Heart right ventricle (tissue), 16 donors: ENCODE measurements around the gene SYNPO2. TPM values are rescaled to one million over a fixed set of nuclear protein-coding genes. Genes with fewer than 3 reads are reported as not detected.
A peak's percentile ranks its signal among the peaks of the same experiment; 100 is the strongest.

ENCODE experiments used
- ATAC-seq, 8 donors: fragments of 200-7000 bp; cut with Tn5 transposase; one replicate each; pipeline ENCODE4 v1.9.1; 2020; ENCODE audit warnings: mild to moderate bottlenecking in 8 of 8, moderate library complexity in 8 of 8, moderate number of reproducible peaks in 1 of 8
- DNase-seq, 2 donors: peaks; one replicate each; pipeline ENCODE4 v3.0.0-alpha.2; 2020
- H3K27ac ChIP-seq, 10 donors: fragments of 200-600 bp; sonication (generic) in 2 of 10; one replicate each; pipeline versions ENCODE4 v1.5.0 to v1.8.0; 2020 to 2022; ENCODE audit warnings: mild to moderate bottlenecking in 3 of 10
- H3K27me3 ChIP-seq, 7 donors: fragments of 200-600 bp; one replicate each; pipeline ENCODE4 v1.8.0; 2021 to 2022; ENCODE audit warnings: mild to moderate bottlenecking in 2 of 7
- H3K36me3 ChIP-seq, 9 donors: fragments of 200-600 bp; sonication (generic) in 1 of 9; one replicate each; pipeline versions ENCODE4 v1.5.0 to v1.8.0; 2020 to 2022; ENCODE audit warnings: mild to moderate bottlenecking in 2 of 9
- H3K4me1 ChIP-seq, 9 donors: fragments of 200-600 bp; sonication (generic) in 1 of 9; one replicate each; pipeline versions ENCODE4 v1.5.0 to v1.8.0; 2020 to 2022; ENCODE audit warnings: mild to moderate bottlenecking in 4 of 9
- H3K4me3 ChIP-seq, 10 donors: fragments of 200-600 bp; sonication (generic) in 2 of 10; one replicate each; pipeline versions ENCODE4 v1.5.0 to v1.8.0; 2020 to 2022; ENCODE audit warnings: mild to moderate bottlenecking in 7 of 10, moderate library complexity in 2 of 10
- H3K9me3 ChIP-seq, 11 donors: fragments of 200-600 bp in 10 of 11; sonication (generic) in 2 of 11; one replicate each; pipeline versions ENCODE4 v1.5.0 to v1.8.0; 2013 to 2022; ENCODE audit warnings: mild to moderate bottlenecking in 2 of 11, control low read depth in 1 of 11, moderate library complexity in 1 of 11
- WGBS, 2 donors: extraction: QIAGEN DNeasy Blood & Tissue Kit; methylation state at CpG; one replicate each; pipeline ENCODE4 v1.1.7; 2013; ENCODE audit warnings: inconsistent platforms in 1 of 2; 5-methylcytosine and 5-hydroxymethylcytosine counted together
- intact Hi-C, 10 donors: fragments of 100-400 bp; cut with DNase I; formaldehyde crosslinking; loops; one replicate each; pipeline versions ENCODE4 v1.11.1 to v1.14.2; 2022
- polyA plus RNA-seq, 2 donors: library from polyadenylated mRNA; stranded (reverse); fragments of 200-250 nt; gene quantifications; one replicate each; pipeline ENCODE4 v1.2.3, GENCODE V29; 2013
- total RNA-seq, 10 donors: library from RNA; stranded (reverse); fragmentation: NEBNext Ultra II Directional in 3 of 10; extraction: Animal tissue kit (Norgen Biotek cat#: 25700) in 3 of 10; gene quantifications; one replicate each; pipeline versions ENCODE4 v1.2.1 to v1.2.4, GENCODE V29; 2021 to 2023
- TF ChIP-seq, protein P1 (sequence below), 9 donors: fragments of 200-600 bp; sonication (generic) in 2 of 9; IDR thresholded peaks; one replicate each; pipeline versions ENCODE4 v1.5.0 to v1.8.0; 2021 to 2022; ENCODE audit warnings: antibody characterized with exemption in 9 of 9, mild to moderate bottlenecking in 5 of 9, moderate library complexity in 1 of 9
- donor health status: Arrhythmogenic right ventricular cardiomyopathy.
- donor health status: ischemic (EF 13 %, LVEDD 7.1; RV severe dilation, severe dysfunction).
- donor health status: healthy with polysubstance abuse.
- donor health status: DM: no; HTN: yes; CAD: no.
- donor health status: DM: no; HTN: no; CAD: no.
- donor health status: ischemic (EF 25% LVEDD 6.9; RV normal size, moderate dysfunction).
- donor health status: ischemic (EF 25% LVEDD 5.7; RV mildly dilated, moderate dysfunction).
- donor health status: healthy.
- donor health status: DM: yes; HTN: yes; CAD: no.
- donor health status: Ischemic cardiomyopathy.
- donor health status: ischemic (EF 35%, LVEDD 5.7; RV mildly dilated, moderate dysfunction).
- donor health status: nonischemic (EF 11% LVEDD 7.7; RV severe dilation, severe dysfunction).
- donor health status: DM: yes; HTN: yes; CAD: no.
- donor health status: PGD.
- donor health status: ischemic (EF 29% LVEDD 5.4; RV normal size, mild dysfunction).
- donor health status: nonischemic (EF 23%, LVEDD 6.1; RV moderate dilation, normal function).

Gene SYNPO2
- total and polyA plus RNA-seq, 12 donors: 27.5 to 405 (median 244) TPM

DNA sequence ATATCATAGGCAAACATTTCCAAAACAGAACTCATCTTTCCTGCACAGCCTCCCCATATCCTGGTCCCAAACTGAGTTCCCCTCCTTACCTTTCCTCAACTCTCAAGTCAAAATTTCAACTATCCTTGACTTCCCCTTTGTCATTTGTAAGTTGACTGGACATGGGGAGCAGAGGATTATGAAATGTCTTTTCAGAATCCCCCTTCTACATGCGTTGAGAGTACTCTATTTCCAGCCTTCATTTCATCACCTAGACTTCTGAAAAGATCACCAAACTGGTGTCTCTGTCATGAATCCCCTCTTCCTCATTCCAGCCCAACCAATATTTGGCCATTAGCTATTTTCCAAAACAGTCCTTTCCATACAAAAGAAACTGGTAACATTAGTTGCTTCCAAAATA, 95.2 kb downstream of the SYNPO2 start:
- Histone ChIP-seq H3K4me3 (no peak overlapping the region), H3K9me3 (no peaks in the 10 kb centered on the region), H3K4me1 (peaks cover 23 to 93% (median 65%) of the 10 kb centered on the region in 9 donors), H3K27ac (peak overlapping the region in 9 of 10 donors; percentile 7 to 78 (median 51)), H3K36me3 (no peaks in the 10 kb centered on the region), H3K27me3 (no peaks in the 10 kb centered on the region)
- DNase-seq: no peak
- no peak for ATAC-seq
- TF ChIP-seq, protein P1, sequence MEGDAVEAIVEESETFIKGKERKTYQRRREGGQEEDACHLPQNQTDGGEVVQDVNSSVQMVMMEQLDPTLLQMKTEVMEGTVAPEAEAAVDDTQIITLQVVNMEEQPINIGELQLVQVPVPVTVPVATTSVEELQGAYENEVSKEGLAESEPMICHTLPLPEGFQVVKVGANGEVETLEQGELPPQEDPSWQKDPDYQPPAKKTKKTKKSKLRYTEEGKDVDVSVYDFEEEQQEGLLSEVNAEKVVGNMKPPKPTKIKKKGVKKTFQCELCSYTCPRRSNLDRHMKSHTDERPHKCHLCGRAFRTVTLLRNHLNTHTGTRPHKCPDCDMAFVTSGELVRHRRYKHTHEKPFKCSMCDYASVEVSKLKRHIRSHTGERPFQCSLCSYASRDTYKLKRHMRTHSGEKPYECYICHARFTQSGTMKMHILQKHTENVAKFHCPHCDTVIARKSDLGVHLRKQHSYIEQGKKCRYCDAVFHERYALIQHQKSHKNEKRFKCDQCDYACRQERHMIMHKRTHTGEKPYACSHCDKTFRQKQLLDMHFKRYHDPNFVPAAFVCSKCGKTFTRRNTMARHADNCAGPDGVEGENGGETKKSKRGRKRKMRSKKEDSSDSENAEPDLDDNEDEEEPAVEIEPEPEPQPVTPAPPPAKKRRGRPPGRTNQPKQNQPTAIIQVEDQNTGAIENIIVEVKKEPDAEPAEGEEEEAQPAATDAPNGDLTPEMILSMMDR (IDR thresholded peaks at IDR 0.05): no peak
- intact Hi-C loops: loop anchor here in 9 of 10 donors (5.0 to 10.0 kb wide), 16 partner anchors 43 to 303 kb away; partner anchors contain the start of genes USP53 (in 2 of the 9) and MYOZ2 (in 1 of the 9)
- WGBS, 2 donors: 43 to 44% methylated on average over 1 of the region's 1 CpG

DNA sequence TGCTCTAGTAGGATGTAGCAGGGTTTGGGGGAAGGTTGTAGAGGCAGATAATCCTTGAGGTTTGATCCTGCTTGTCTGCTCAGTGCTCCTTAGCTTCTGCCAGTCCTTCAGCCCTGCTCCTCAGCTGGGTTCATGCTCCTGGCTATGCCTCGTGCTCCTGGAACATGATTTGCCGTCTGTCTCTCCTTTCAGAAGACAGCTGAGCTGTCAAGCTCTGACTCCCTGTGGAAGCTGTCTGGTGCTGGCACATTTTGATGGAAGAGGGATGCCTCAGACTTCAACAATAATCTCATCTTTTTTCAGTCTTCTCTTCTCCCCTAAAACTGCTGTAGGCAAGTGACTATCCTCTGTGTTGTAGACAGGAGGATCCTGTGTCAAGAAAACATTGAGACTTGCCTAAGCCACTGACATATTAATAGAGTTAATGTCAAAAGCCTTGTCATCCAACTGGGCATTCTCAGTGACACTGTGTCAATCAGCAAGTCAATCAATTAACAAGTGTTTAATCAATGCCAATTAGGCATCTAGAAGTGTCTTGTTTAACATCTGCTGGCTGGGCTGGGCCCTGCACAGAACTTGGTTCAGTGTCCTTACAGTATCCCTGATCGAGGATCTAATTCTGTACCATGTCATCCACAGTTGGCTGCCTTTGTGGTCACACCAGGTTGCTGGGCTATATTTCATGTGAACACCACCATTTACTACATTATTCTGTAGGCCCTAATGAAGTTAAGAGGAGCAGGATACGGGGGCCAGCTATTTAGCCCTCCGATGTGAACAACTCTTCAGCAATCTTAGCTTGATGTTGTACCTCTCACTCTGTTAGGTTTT, 96.7 kb downstream of the SYNPO2 start:
- Histone ChIP-seq H3K27ac (peak overlapping the region in 8 of 10 donors; percentile 27 to 78 (median 54)), H3K4me3 (no peak overlapping the region), H3K36me3 (no peaks in the 10 kb centered on the region), H3K27me3 (no peaks in the 10 kb centered on the region), H3K4me1 (peaks cover 23 to 97% (median 70%) of the 10 kb centered on the region in 9 donors), H3K9me3 (no peaks in the 10 kb centered on the region)
- TF ChIP-seq, protein P1 (IDR thresholded peaks at IDR 0.05): no peak
- DNase-seq (no peak), ATAC-seq (peak in 3 of 8 donors; percentile 5 to 39 (median 8))
- intact Hi-C loops: loop anchor here in 5 of 10 donors (5.0 to 10.0 kb wide), 8 partner anchors 47 to 299 kb away; partner anchors contain the start of genes MYOZ2 (in 1 of the 5) and USP53 (in 1 of the 5)
- WGBS, 2 donors: 71 to 75% methylated on average over 5 of the region's 5 CpGs

DNA sequence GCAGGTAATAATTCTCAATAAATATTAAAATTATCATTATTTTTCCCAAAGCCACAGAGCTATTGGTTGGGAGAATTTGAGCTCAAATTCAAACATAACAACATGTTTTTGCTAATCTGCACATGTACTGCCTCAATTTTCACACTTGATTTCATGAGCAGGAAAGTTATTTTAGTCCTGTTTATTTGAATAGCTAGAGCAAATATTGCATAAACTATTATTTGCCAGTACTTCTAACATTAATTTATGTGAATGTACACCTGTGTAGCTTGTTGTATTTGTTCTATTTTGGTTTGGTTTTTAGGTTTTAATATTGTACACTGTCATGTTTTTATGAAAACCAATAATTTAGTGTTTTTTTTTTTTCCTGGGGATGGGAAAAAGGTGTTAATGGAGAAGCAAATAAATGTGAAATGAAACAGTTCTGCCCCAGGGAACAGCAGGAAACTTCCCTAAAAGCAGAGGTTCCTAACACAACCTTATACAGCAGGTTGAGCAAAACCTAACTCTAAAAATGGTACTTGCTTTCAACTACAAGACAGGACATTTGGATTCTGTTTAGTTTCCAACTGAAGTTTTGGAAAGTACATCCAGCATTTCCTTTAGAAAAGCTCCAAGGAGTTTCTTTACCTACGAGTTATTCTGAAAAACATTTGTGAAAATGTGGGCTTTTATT, 99.4 kb downstream of the SYNPO2 start:
- TF ChIP-seq, protein P1 (IDR thresholded peaks at IDR 0.05): no peak

DNA sequence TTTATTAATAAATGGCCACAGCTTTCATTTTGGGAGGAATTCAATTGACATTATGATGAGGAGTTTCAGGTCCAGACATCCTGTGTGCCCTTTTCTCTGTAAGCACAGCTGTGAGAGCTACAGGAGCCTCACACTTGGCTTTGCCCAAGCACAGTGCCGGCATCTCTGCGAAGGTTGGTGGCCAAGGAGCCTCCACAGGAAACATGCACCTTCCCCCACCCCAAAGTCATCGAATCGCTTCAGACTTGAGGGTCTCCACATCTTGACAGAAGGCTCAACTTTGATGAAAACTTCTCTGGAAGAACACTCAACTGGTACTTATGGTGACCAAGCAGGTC, 100.0 kb downstream of the SYNPO2 start:
- intact Hi-C loops: loop anchor here in 5 of 10 donors (5.0 to 10.0 kb wide), 8 partner anchors 44 to 296 kb away; partner anchors contain the start of genes MYOZ2 (in 1 of the 5) and USP53 (in 1 of the 5)
- WGBS, 2 donors: 93% methylated on average over 4 of the region's 4 CpGs
- Histone ChIP-seq H3K9me3 (no peaks in the 10 kb centered on the region), H3K4me1 (peaks cover 11 to 87% (median 58%) of the 10 kb centered on the region in 9 donors), H3K27me3 (no peaks in the 10 kb centered on the region), H3K4me3 (no peak overlapping the region), H3K36me3 (no peaks in the 10 kb centered on the region), H3K27ac (peak overlapping the region; percentile 27 to 79 (median 67))
- TF ChIP-seq, protein P1 (IDR thresholded peaks at IDR 0.05): no peak
- DNase-seq: no peak
- no peak for ATAC-seq

More for the DNA sequence above, 99.4 kb downstream of the SYNPO2 start:
- Histone ChIP-seq H3K27me3 (no peaks in the 10 kb centered on the region), H3K4me3 (no peak overlapping the region), H3K27ac (peak overlapping the region; percentile 27 to 79 (median 67)), H3K4me1 (peaks cover 14 to 88% (median 58%) of the 10 kb centered on the region in 9 donors), H3K9me3 (no peaks in the 10 kb centered on the region), H3K36me3 (no peaks in the 10 kb centered on the region)
- ATAC-seq: no peak
- intact Hi-C loops: loop anchor here in 5 of 10 donors (5.0 to 10.0 kb wide), 8 partner anchors 44 to 297 kb away; partner anchors contain the start of genes MYOZ2 (in 1 of the 5) and USP53 (in 1 of the 5)
- no peak for DNase-seq
- 68 to 75% methylated on average over 1 of the region's 1 CpG for WGBS, 2 donors
